ENCODE measurements around the gene VANGL2. TPM values are rescaled to one million over a fixed set of nuclear protein-coding genes. Genes with fewer than 3 reads are reported as not detected.

VANGL2 gene
- total RNA-seq, 2 experiments from 2014 or later = 1.5 to 2.6 TPM

DNA sequence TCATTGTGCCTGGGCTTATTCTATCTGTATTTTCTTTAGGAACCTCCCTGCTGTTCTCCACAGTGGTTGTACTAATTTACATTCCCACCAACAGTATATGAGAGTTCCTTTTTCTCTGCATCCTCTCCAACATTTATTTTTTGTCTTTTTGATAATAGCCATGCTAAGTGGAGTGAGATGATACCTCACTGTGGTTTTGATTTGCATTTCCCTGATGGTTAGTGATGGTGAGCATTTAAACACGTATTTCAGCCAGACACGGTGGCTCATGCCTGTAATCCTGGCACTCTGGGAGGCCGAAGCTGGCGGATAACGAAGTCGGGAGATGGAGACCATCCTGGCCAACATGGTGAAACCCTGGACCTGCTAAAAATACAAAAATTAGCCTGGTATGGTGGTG lies 64.8 kb downstream of the VANGL2 start:
- BruUV-seq (replicated peaks) = no TSS peak
- no peak for TF ChIP-seq EZH2phosphoT487 (IDR thresholded peaks at IDR 0.05; ENCODE audit: borderline replicate concordance, low read depth, low read length)
- TF ChIP-seq, protein P1, sequence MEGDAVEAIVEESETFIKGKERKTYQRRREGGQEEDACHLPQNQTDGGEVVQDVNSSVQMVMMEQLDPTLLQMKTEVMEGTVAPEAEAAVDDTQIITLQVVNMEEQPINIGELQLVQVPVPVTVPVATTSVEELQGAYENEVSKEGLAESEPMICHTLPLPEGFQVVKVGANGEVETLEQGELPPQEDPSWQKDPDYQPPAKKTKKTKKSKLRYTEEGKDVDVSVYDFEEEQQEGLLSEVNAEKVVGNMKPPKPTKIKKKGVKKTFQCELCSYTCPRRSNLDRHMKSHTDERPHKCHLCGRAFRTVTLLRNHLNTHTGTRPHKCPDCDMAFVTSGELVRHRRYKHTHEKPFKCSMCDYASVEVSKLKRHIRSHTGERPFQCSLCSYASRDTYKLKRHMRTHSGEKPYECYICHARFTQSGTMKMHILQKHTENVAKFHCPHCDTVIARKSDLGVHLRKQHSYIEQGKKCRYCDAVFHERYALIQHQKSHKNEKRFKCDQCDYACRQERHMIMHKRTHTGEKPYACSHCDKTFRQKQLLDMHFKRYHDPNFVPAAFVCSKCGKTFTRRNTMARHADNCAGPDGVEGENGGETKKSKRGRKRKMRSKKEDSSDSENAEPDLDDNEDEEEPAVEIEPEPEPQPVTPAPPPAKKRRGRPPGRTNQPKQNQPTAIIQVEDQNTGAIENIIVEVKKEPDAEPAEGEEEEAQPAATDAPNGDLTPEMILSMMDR (conservative IDR thresholded peaks at IDR 0.05; ENCODE audit: low read length) = no peak
- no peaks in the 10 kb centered on the region for H3K9me2 ChIP-seq (ENCODE audit: insufficient read depth, low read length)
- peak overlapping the region; percentile 17; the same call in 1 of the 2 replicates for H2AFZ ChIP-seq (ENCODE audit: low read length)
- POLR2A ChIA-PET = interaction anchor here (1.0 to 4.8 kb wide), 6 partner anchors 9 to 36 kb away, joined by 3 to 40 read pairs (median 6); no protein-coding TSS in a partner anchor
- H3K79me2 ChIP-seq (ENCODE audit: insufficient read depth, low read depth, low read length) = no peaks in the 10 kb centered on the region
- CTCF ChIA-PET (ENCODE audit: unreplicated experiment) = no interaction called here
- H3K4me2 ChIP-seq (ENCODE audit: low read length) = peak overlapping the region; percentile 25; the same call in 1 of the 2 replicates
- no peak overlapping the region for H3K27ac ChIP-seq (ENCODE audit: low read depth, low read length, poor library complexity, severe bottlenecking)
- H3K36me3 ChIP-seq (ENCODE audit: insufficient read depth, low read length) = no peaks in the 10 kb centered on the region
- peaks cover 62% of the 10 kb centered on the region for H3K4me1 ChIP-seq (ENCODE audit: insufficient read depth, low read length, poor library complexity, severe bottlenecking)
- DNase-seq (ENCODE audit: low spot score) = no peak
- H3K9me3 ChIP-seq (ENCODE audit: low read length) = peaks cover 14% of the 10 kb centered on the region; the same call in 1 of the 2 replicates
- no peaks in the 10 kb centered on the region for H4K20me1 ChIP-seq (ENCODE audit: insufficient read depth, low read length)
- H3K4me3 ChIP-seq (ENCODE audit: low read depth, low read length, poor library complexity, severe bottlenecking) = no peak overlapping the region
- intact Hi-C loops (cut with micrococcal nuclease; ENCODE audit: unreplicated experiment) = no loop called here

DNA sequence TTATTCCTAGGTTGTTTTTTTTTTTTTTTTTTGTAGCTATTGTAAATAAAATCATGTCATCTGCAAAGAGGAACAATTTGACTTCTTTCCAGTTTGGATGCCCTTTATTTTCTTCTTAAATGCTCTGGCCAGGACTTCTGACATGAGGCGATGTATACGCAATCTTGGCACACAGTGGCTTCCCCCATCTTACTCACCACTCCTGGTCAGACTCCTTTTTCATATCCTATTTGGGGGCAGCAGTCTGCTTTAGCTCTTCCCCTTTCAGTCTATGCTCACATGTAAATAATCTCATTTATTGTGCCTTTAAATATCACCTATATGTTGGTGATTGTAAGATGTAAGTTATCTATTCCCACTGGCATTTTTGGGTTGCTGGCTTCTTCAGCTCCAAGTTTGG lies 66.6 kb downstream of the VANGL2 start:
- no peaks in the 10 kb centered on the region for H3K79me2 ChIP-seq (ENCODE audit: insufficient read depth, low read depth, low read length)
- no peaks in the 10 kb centered on the region for H4K20me1 ChIP-seq (ENCODE audit: insufficient read depth, low read length)
- ChIA-PET POLR2A (interaction anchor here (0.6 to 4.8 kb wide), 8 partner anchors 9 to 206 kb away, joined by 3 to 40 read pairs (median 4); partner anchors contain the start of gene SLAMF6), CTCF (ENCODE audit: unreplicated experiment) (interaction anchor here (1.3 to 1.7 kb wide), 2 partner anchors 15 to 22 kb away, joined by 5 to 6 read pairs; no protein-coding TSS in a partner anchor)
- H2AFZ ChIP-seq (ENCODE audit: low read length) = peak overlapping the region; percentile 74
- no peaks in the 10 kb centered on the region for H3K9me2 ChIP-seq (ENCODE audit: insufficient read depth, low read length)
- no TSS peak for BruUV-seq (replicated peaks)
- intact Hi-C loops (cut with micrococcal nuclease; ENCODE audit: unreplicated experiment) = no loop called here
- peak overlapping the region; percentile 18 for H3K4me3 ChIP-seq (ENCODE audit: low read depth, low read length, poor library complexity, severe bottlenecking)
- H3K4me1 ChIP-seq (ENCODE audit: insufficient read depth, low read length, poor library complexity, severe bottlenecking) = peaks cover 65% of the 10 kb centered on the region
- no peaks in the 10 kb centered on the region for H3K36me3 ChIP-seq (ENCODE audit: insufficient read depth, low read length)
- peaks cover 16% of the 10 kb centered on the region for H3K9me3 ChIP-seq (ENCODE audit: low read length)
- peak overlapping the region; percentile 52 for H3K4me2 ChIP-seq (ENCODE audit: low read length)
- no peak for DNase-seq (ENCODE audit: low spot score)
- TF ChIP-seq EZH2phosphoT487 (IDR thresholded peaks at IDR 0.05; ENCODE audit: borderline replicate concordance, low read depth, low read length) = no peak
- TF ChIP-seq, protein P1 (conservative IDR thresholded peaks at IDR 0.05; ENCODE audit: low read length) = no peak
- peak overlapping the region; percentile 29 for H3K27ac ChIP-seq (ENCODE audit: low read depth, low read length, poor library complexity, severe bottlenecking)

DNA sequence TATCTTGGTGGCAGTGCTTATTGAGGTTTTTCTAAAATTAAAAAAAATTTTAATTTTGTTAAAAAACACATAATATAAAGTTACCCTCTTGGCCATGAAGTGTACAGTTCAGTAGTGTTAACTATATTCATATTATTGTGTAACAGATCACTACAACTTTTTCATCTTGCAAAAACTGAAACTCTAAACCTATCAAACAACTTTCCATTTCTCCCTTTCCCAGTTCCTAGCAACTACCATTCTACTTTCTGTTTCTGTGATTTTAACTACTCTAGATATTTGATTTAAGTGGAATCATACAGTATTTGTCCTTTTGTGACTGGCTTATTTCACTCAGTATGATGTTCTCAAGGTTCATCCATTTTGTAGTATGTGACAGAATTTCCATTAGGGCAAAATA lies 67.2 kb downstream of the VANGL2 start:
- H3K4me1 ChIP-seq (ENCODE audit: insufficient read depth, low read length, poor library complexity, severe bottlenecking) = peaks cover 65% of the 10 kb centered on the region
- H3K4me3 ChIP-seq (ENCODE audit: low read depth, low read length, poor library complexity, severe bottlenecking) = no peak overlapping the region
- H3K27ac ChIP-seq (ENCODE audit: low read depth, low read length, poor library complexity, severe bottlenecking) = no peak overlapping the region
- no peaks in the 10 kb centered on the region for H4K20me1 ChIP-seq (ENCODE audit: insufficient read depth, low read length)
- no peaks in the 10 kb centered on the region for H3K36me3 ChIP-seq (ENCODE audit: insufficient read depth, low read length)
- H3K79me2 ChIP-seq (ENCODE audit: insufficient read depth, low read depth, low read length) = no peaks in the 10 kb centered on the region
- DNase-seq (ENCODE audit: low spot score) = no peak
- peak overlapping the region; percentile 21; the same call in 1 of the 2 replicates for H2AFZ ChIP-seq (ENCODE audit: low read length)
- intact Hi-C loops (cut with micrococcal nuclease; ENCODE audit: unreplicated experiment) = no loop called here
- ChIA-PET CTCF (ENCODE audit: unreplicated experiment) (interaction anchor here (1.2 to 1.7 kb wide), 2 partner anchors 16 to 20 kb away, joined by 3 to 5 read pairs; no protein-coding TSS in a partner anchor), POLR2A (interaction anchor here (0.7 to 4.8 kb wide), 4 partner anchors 15 to 205 kb away, joined by 3 to 40 read pairs (median 3); no protein-coding TSS in a partner anchor)
- peaks cover 21% of the 10 kb centered on the region for H3K9me3 ChIP-seq (ENCODE audit: low read length)
- no peaks in the 10 kb centered on the region for H3K9me2 ChIP-seq (ENCODE audit: insufficient read depth, low read length)
- TF ChIP-seq, protein P1 (conservative IDR thresholded peaks at IDR 0.05; ENCODE audit: low read length) = no peak
- TF ChIP-seq EZH2phosphoT487 (IDR thresholded peaks at IDR 0.05; ENCODE audit: borderline replicate concordance, low read depth, low read length) = no peak
- BruUV-seq (replicated peaks) = no TSS peak
- no peak overlapping the region for H3K4me2 ChIP-seq (ENCODE audit: low read length)

Data from OCI-LY7 (cell line).